ENCODE data around the gene SORCS2.

Gene SORCS2

GRCh38 chr4:7217474-7218321 lies 25.4 kb downstream of the SORCS2 start:
- TF ChIP-seq GATA1 (IDR thresholded peaks at IDR 0.05; ENCODE audit: low read depth, low read length) (no peak), POLR2A (IDR thresholded peaks at IDR 0.05; ENCODE audit: low read length) (no peak)
- DNase-seq, result no peak

- TF ChIP-seq POLR2A (IDR thresholded peaks at IDR 0.05; ENCODE audit: low read length) (no peak), GATA1 (IDR thresholded peaks at IDR 0.05; ENCODE audit: low read depth, low read length) (no peak)
- DNase-seq, result no peak
Observed at GRCh38 chr4:7218686-7219085, 26.3 kb downstream of the SORCS2 start.

GRCh38 chr4:7222521-7222920 lies 30.2 kb downstream of the SORCS2 start:
- no peak for DNase-seq
- no peak for TF ChIP-seq POLR2A (IDR thresholded peaks at IDR 0.05; ENCODE audit: low read length)

GRCh38 chr4:7223541-7223940 lies 31.2 kb downstream of the SORCS2 start:
- no peak for DNase-seq
- TF ChIP-seq POLR2A (IDR thresholded peaks at IDR 0.05; ENCODE audit: low read length), result no peak
- no peak for TF ChIP-seq GATA1 (IDR thresholded peaks at IDR 0.05; ENCODE audit: low read depth, low read length)

- TF ChIP-seq POLR2A (IDR thresholded peaks at IDR 0.05; ENCODE audit: low read length), result no peak
- no peak for TF ChIP-seq GATA1 (IDR thresholded peaks at IDR 0.05; ENCODE audit: low read depth, low read length)
- DNase-seq, result no peak
Observed at GRCh38 chr4:7224001-7224400, 31.7 kb downstream of the SORCS2 start.

GRCh38 chr4:7224878-7225533 lies 32.7 kb downstream of the SORCS2 start:
- TF ChIP-seq GATA1 (IDR thresholded peaks at IDR 0.05; ENCODE audit: low read depth, low read length), result no peak
- no peak for TF ChIP-seq POLR2A (IDR thresholded peaks at IDR 0.05; ENCODE audit: low read length)

GRCh38 chr4:7226439-7226838 lies 34.1 kb downstream of the SORCS2 start:
- no peak for TF ChIP-seq POLR2A (IDR thresholded peaks at IDR 0.05; ENCODE audit: low read length)
- no peak for TF ChIP-seq GATA1 (IDR thresholded peaks at IDR 0.05; ENCODE audit: low read depth, low read length)

More at GRCh38 chr4:7224878-7225533, 32.7 kb downstream of the SORCS2 start:
- DNase-seq, result no peak

GRCh38 chr4:7227008-7227407 lies 34.7 kb downstream of the SORCS2 start:
- no peak for DNase-seq
- no peak for TF ChIP-seq GATA1 (IDR thresholded peaks at IDR 0.05; ENCODE audit: low read depth, low read length)
- no peak for TF ChIP-seq POLR2A (IDR thresholded peaks at IDR 0.05; ENCODE audit: low read length)

More at GRCh38 chr4:7226439-7226838, 34.1 kb downstream of the SORCS2 start:
- no peak for DNase-seq

GRCh38 chr4:7228734-7229133 lies 36.4 kb downstream of the SORCS2 start:
- no peak for DNase-seq
- TF ChIP-seq POLR2A (IDR thresholded peaks at IDR 0.05; ENCODE audit: low read length), result no peak
- no peak for TF ChIP-seq GATA1 (IDR thresholded peaks at IDR 0.05; ENCODE audit: low read depth, low read length)

GRCh38 chr4:7232061-7232650 lies 39.8 kb downstream of the SORCS2 start:
- no peak for TF ChIP-seq POLR2A (IDR thresholded peaks at IDR 0.05; ENCODE audit: low read length)

GRCh38 chr4:7233006-7233580 lies 40.8 kb downstream of the SORCS2 start:
- DNase-seq, result no peak

More at GRCh38 chr4:7232061-7232650, 39.8 kb downstream of the SORCS2 start:
- DNase-seq, result no peak

GRCh38 chr4:7233601-7234000 lies 41.3 kb downstream of the SORCS2 start:
- TF ChIP-seq GATA1 (IDR thresholded peaks at IDR 0.05; ENCODE audit: low read depth, low read length) (no peak), POLR2A (IDR thresholded peaks at IDR 0.05; ENCODE audit: low read length) (no peak)
- DNase-seq, result no peak

More at GRCh38 chr4:7233006-7233580, 40.8 kb downstream of the SORCS2 start:
- TF ChIP-seq GATA1 (IDR thresholded peaks at IDR 0.05; ENCODE audit: low read depth, low read length), result no peak
- no peak for TF ChIP-seq POLR2A (IDR thresholded peaks at IDR 0.05; ENCODE audit: low read length)

- no peak for TF ChIP-seq GATA1 (IDR thresholded peaks at IDR 0.05; ENCODE audit: low read depth, low read length)
- TF ChIP-seq POLR2A (IDR thresholded peaks at IDR 0.05; ENCODE audit: low read length), result no peak
- no peak for DNase-seq
Observed at GRCh38 chr4:7234355-7235029, 42.2 kb downstream of the SORCS2 start.

- TF ChIP-seq GATA1 (IDR thresholded peaks at IDR 0.05; ENCODE audit: low read depth, low read length) (no peak), POLR2A (IDR thresholded peaks at IDR 0.05; ENCODE audit: low read length) (no peak)
- DNase-seq, result no peak
Observed at GRCh38 chr4:7235030-7235380, 42.7 kb downstream of the SORCS2 start.
